Epithelial cell of proximal tubule (primary cell): ENCODE results near the gene DNAJC13. TPM values are rescaled to one million over a fixed set of nuclear protein-coding genes. Genes with fewer than 3 reads are reported as not detected.

Experiments used
- DNase-seq: peaks from one replicate; pipeline ENCODE4 v3.0.0-alpha.2; 2011; ENCODE audit warnings: low read depth
- H3K4me3 ChIP-seq: 2 replicates; pipeline ENCODE4 v1.5.1; 2011; ENCODE audit warnings: low read depth, mild to moderate bottlenecking, low read length
- CTCF ChIP-seq: conservative IDR thresholded peaks from 2 replicates; pipeline ENCODE4 v1.5.1; 2012; ENCODE audit warnings: low read depth, mild to moderate bottlenecking, low read length
- total RNA-seq: library from RNA; depleted of rRNA; stranded (reverse); fragments of >200 nt; gene quantifications from 2 replicates; pipeline ENCODE4 v1.2.3, GENCODE V29; 2015

The DNAJC13 gene
- total RNA-seq, 1 donor from 2014 or later = 21.6 TPM

- no peak overlapping the region for H3K4me3 ChIP-seq
- no peak for TF ChIP-seq CTCF
- DNase-seq = no peak
Measured at GRCh38 chr3:132469326-132469725, 52.0 kb downstream of the DNAJC13 start.

GRCh38 chr3:132486099-132486498 lies 68.8 kb downstream of the DNAJC13 start:
- no peak for DNase-seq
- H3K4me3 ChIP-seq = no peak overlapping the region
- no peak for TF ChIP-seq CTCF

GRCh38 chr3:132488151-132488550 lies 70.8 kb downstream of the DNAJC13 start:
- TF ChIP-seq CTCF = no peak
- no peak for DNase-seq
- H3K4me3 ChIP-seq = no peak overlapping the region

- no peak overlapping the region for H3K4me3 ChIP-seq
- no peak for TF ChIP-seq CTCF
- DNase-seq = no peak
Measured at GRCh38 chr3:132499071-132499470, 81.8 kb downstream of the DNAJC13 start.

GRCh38 chr3:132503559-132503958 lies 86.3 kb downstream of the DNAJC13 start:
- no peak overlapping the region for H3K4me3 ChIP-seq
- TF ChIP-seq CTCF = no peak
- DNase-seq = no peak

GRCh38 chr3:132504375-132504933 lies 87.2 kb downstream of the DNAJC13 start:
- H3K4me3 ChIP-seq = no peak overlapping the region
- TF ChIP-seq CTCF = no peak
- DNase-seq = no peak

GRCh38 chr3:132507657-132508056 lies 90.4 kb downstream of the DNAJC13 start:
- TF ChIP-seq CTCF = peak; percentile 12
- peak; percentile 27 for DNase-seq
- no peak overlapping the region for H3K4me3 ChIP-seq
